ENCODE data around the gene FBXO11. TPM values are rescaled to one million over a fixed set of nuclear protein-coding genes. Genes with fewer than 3 reads are reported as not detected.

Gene FBXO11
- total RNA-seq, 1 donor from 2014 or later: 69.3 TPM

DNA sequence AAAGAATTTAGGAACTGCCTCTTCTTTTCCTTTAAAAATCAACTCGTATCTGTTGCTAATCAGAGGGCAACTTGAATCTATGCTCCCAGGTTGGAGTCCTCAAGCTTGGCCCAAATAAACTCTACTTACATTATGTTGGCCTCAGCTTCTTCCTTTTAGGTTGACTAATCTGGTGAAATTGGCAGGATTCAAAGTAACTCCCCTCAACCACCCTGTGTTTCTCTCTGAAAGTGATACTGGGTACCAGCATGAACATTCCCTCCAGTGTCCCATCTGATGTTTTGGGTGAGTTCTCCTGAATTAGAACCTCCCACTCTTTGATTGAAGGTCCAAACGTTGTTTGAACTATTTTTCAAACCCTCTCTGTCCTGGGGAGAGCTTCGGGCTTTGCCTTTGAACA, 164.7 kb downstream of the FBXO11 start:
- intact Hi-C loops (cut with DNase I): no loop called here
- no peaks in the 10 kb centered on the region for H3K36me3 ChIP-seq
- no peak overlapping the region for H3K4me3 ChIP-seq
- no peaks in the 10 kb centered on the region for H3K4me1 ChIP-seq
- H3K27ac ChIP-seq: no peak overlapping the region
- TF ChIP-seq, protein P1, sequence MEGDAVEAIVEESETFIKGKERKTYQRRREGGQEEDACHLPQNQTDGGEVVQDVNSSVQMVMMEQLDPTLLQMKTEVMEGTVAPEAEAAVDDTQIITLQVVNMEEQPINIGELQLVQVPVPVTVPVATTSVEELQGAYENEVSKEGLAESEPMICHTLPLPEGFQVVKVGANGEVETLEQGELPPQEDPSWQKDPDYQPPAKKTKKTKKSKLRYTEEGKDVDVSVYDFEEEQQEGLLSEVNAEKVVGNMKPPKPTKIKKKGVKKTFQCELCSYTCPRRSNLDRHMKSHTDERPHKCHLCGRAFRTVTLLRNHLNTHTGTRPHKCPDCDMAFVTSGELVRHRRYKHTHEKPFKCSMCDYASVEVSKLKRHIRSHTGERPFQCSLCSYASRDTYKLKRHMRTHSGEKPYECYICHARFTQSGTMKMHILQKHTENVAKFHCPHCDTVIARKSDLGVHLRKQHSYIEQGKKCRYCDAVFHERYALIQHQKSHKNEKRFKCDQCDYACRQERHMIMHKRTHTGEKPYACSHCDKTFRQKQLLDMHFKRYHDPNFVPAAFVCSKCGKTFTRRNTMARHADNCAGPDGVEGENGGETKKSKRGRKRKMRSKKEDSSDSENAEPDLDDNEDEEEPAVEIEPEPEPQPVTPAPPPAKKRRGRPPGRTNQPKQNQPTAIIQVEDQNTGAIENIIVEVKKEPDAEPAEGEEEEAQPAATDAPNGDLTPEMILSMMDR (IDR thresholded peaks at IDR 0.05): no peak
- H3K27me3 ChIP-seq: no peaks in the 10 kb centered on the region
- no peaks in the 10 kb centered on the region for H3K9me3 ChIP-seq
- ATAC-seq (no peak), DNase-seq (no peak)

DNA sequence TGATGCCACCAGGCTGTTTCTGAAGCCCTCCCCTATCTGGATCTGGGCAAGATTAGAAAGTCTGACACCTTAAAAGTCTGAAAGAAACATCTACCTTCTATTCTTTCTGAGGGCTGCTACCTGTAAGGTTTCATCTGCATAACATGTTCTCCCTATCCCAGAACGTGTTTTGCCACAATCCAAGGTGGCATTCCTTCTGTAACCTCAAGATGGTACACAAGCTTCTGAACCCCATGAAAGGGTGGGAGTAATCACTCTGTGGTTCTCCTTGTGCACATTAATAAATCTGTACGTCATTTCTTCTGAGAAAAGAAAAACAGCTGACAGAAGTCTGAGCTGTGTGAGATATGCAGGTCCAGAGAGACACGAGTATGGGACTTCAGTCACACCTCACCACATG, 165.2 kb downstream of the FBXO11 start:
- TF ChIP-seq, protein P1 (IDR thresholded peaks at IDR 0.05): no peak
- Histone ChIP-seq H3K4me1 (no peaks in the 10 kb centered on the region), H3K9me3 (no peaks in the 10 kb centered on the region), H3K4me3 (no peak overlapping the region), H3K27ac (no peak overlapping the region), H3K27me3 (no peaks in the 10 kb centered on the region), H3K36me3 (no peaks in the 10 kb centered on the region)
- intact Hi-C loops (cut with DNase I): no loop called here
- no peak for DNase-seq
- ATAC-seq: no peak

Other genes with a start within 250 kb of the FBXO11 start
- 31.1 TPM for gene MSH6, start 123.4 kb downstream of the FBXO11 start, total RNA-seq